ENCODE data around the gene AKR1B1. TPM values are rescaled to one million over a fixed set of nuclear protein-coding genes. Genes with fewer than 3 reads are reported as not detected.

AKR1B1 gene
- total RNA-seq, 1 donor from 2014 or later: 91.8 TPM

- intact Hi-C loops (cut with DNase I): no loop called here
- DNase-seq (no peak), ATAC-seq (no peak)
- Histone ChIP-seq H3K4me1 (peaks cover 18% of the 10 kb centered on the region), H3K4me3 (no peak overlapping the region), H3K27me3 (no peaks in the 10 kb centered on the region), H3K36me3 (peaks cover 74% of the 10 kb centered on the region), H3K27ac (no peak overlapping the region), H3K9me3 (no peaks in the 10 kb centered on the region)
- no peak for TF ChIP-seq CTCF (IDR thresholded peaks at IDR 0.05)
Measured at GRCh38 chr7:134448356-134449229, 10.3 kb downstream of the AKR1B1 start.

GRCh38 chr7:134447383-134447782 lies 11.5 kb downstream of the AKR1B1 start:
- DNase-seq: no peak
- H3K27me3 ChIP-seq: no peaks in the 10 kb centered on the region
- H3K4me3 ChIP-seq: no peak overlapping the region
- H3K9me3 ChIP-seq: no peaks in the 10 kb centered on the region
- ATAC-seq: no peak
- peaks cover 7% of the 10 kb centered on the region for H3K4me1 ChIP-seq
- intact Hi-C loops (cut with DNase I): no loop called here
- peaks cover 86% of the 10 kb centered on the region for H3K36me3 ChIP-seq
- no peak for TF ChIP-seq CTCF (IDR thresholded peaks at IDR 0.05)
- no peak overlapping the region for H3K27ac ChIP-seq

- Histone ChIP-seq H3K4me1 (peaks cover 2% of the 10 kb centered on the region), H3K27me3 (no peaks in the 10 kb centered on the region), H3K27ac (no peak overlapping the region), H3K4me3 (no peak overlapping the region), H3K36me3 (peaks cover 90% of the 10 kb centered on the region), H3K9me3 (no peaks in the 10 kb centered on the region)
- no peak for ATAC-seq
- intact Hi-C loops (cut with DNase I): no loop called here
- TF ChIP-seq CTCF (IDR thresholded peaks at IDR 0.05): no peak
- no peak for DNase-seq
Measured at GRCh38 chr7:134446923-134447322, 12.0 kb downstream of the AKR1B1 start.

GRCh38 chr7:134446446-134446845 lies 12.5 kb downstream of the AKR1B1 start:
- peaks cover 91% of the 10 kb centered on the region for H3K36me3 ChIP-seq
- intact Hi-C loops (cut with DNase I): no loop called here
- H3K4me3 ChIP-seq: no peak overlapping the region
- no peak for TF ChIP-seq CTCF (IDR thresholded peaks at IDR 0.05)
- ATAC-seq (no peak), DNase-seq (no peak)
- no peaks in the 10 kb centered on the region for H3K9me3 ChIP-seq
- no peaks in the 10 kb centered on the region for H3K4me1 ChIP-seq
- H3K27me3 ChIP-seq: no peaks in the 10 kb centered on the region
- no peak overlapping the region for H3K27ac ChIP-seq

- no peak for TF ChIP-seq CTCF (IDR thresholded peaks at IDR 0.05)
- H3K36me3 ChIP-seq: peaks cover 90% of the 10 kb centered on the region
- no peak for DNase-seq
Measured at GRCh38 chr7:134444961-134445315, 14.0 kb downstream of the AKR1B1 start.

More at GRCh38 chr7:134444961-134445315, 14.0 kb downstream of the AKR1B1 start:
- no peak for ATAC-seq
- Histone ChIP-seq H3K27me3 (no peaks in the 10 kb centered on the region), H3K4me1 (no peaks in the 10 kb centered on the region), H3K9me3 (no peaks in the 10 kb centered on the region), H3K27ac (no peak overlapping the region), H3K4me3 (no peak overlapping the region)
- intact Hi-C loops (cut with DNase I): no loop called here

All from upper lobe of right lung (tissue), 1 donor.